H1 (cell line): Measurements from ENCODE around the gene SERPINH1. TPM values are rescaled to one million over a fixed set of nuclear protein-coding genes. Genes with fewer than 3 reads are reported as not detected.

Source experiments
- CTCF ChIA-PET: fragments of 300-600 bp; sonication (Branson Sonifier 250); formaldehyde crosslinking; loops from one replicate; lab custom pipeline; 2021; ENCODE audit not compliant: partially characterized antibody; lab: Charles Lee
- POLR2A ChIA-PET: fragments of 300-600 bp; sonication (Branson Sonifier 250); formaldehyde crosslinking; loops from one replicate; lab custom pipeline; 2021; ENCODE audit warnings: inconsistent platforms; ENCODE audit not compliant: partially characterized antibody; lab: Charles Lee
- DNase-seq, 2 experiments: peaks; one replicate each; pipeline versions ENCODE4 v3.0.0 to v3.0.0-alpha.2; 2010 to 2022; ENCODE audit warnings: low spot score in 2 of 2, low read depth in 1 of 2, mixed read lengths in 1 of 2
- FAIRE-seq: peaks from 2 replicates; lab custom pipeline; 2011; peaks lifted over from hg19 to GRCh38; lab: Jason Lieb, UNC
- H2AFZ ChIP-seq: 2 replicates; pipeline ENCODE4 v1.8.1; 2012; ENCODE audit warnings: low read length, inconsistent platforms
- H2AK5ac ChIP-seq: 2 replicates; pipeline ENCODE4 v1.6.1; 2013; ENCODE audit warnings: low read depth, low read length
- H2BK120ac ChIP-seq: replicated peaks from 2 replicates; pipeline ENCODE3; 2013; ENCODE audit warnings: low read depth, low read length, inconsistent platforms
- H2BK12ac ChIP-seq: 2 replicates; pipeline ENCODE4 v1.6.1; 2013; ENCODE audit warnings: low read depth, low read length
- H2BK15ac ChIP-seq: 2 replicates; pipeline ENCODE4 v1.6.1; 2013; ENCODE audit warnings: low read length
- H2BK20ac ChIP-seq: 2 replicates; pipeline ENCODE4 v1.6.1; 2013; ENCODE audit warnings: low read length
- H2BK5ac ChIP-seq: 2 replicates; pipeline ENCODE4 v1.6.1; 2013; ENCODE audit warnings: low read depth, low read length
- H3K14ac ChIP-seq: 2 replicates; pipeline ENCODE4 v1.6.1; 2013; ENCODE audit warnings: inconsistent platforms; ENCODE audit not compliant: insufficient read length
- H3K18ac ChIP-seq: 2 replicates; pipeline ENCODE4 v1.6.1; 2013; ENCODE audit warnings: low read length; ENCODE audit errors: extremely low read depth
- H3K23ac ChIP-seq: 2 replicates; pipeline ENCODE4 v1.6.1; 2013; ENCODE audit warnings: inconsistent platforms; ENCODE audit not compliant: insufficient read length
- H3K23me2 ChIP-seq: 2 replicates; pipeline ENCODE4 v1.6.1; 2013; ENCODE audit warnings: low read depth, low read length
- H3K27ac ChIP-seq: 2 replicates; pipeline ENCODE4 v1.6.1; 2011; ENCODE audit warnings: low read depth, low read length, inconsistent platforms
- H3K27me3 ChIP-seq, 4 experiments: replicated peaks in 1 of 4; 1 replicate in 1 of 4; 2 replicates in 3 of 4; pipeline versions ENCODE4 v1.6.1 to v1.8.1; 2011 to 2013; ENCODE audit warnings: low read length in 3 of 4, mild to moderate bottlenecking in 3 of 4, inconsistent platforms in 2 of 4, mixed read lengths in 2 of 4, moderate library complexity in 1 of 4; ENCODE audit not compliant: control insufficient read depth in 3 of 4, insufficient read depth in 3 of 4; ENCODE audit errors: extremely low read depth in 1 of 4
- H3K36me3 ChIP-seq, 4 experiments: 2 replicates each; pipeline versions ENCODE4 v1.6.1 to v1.8.1; 2011 to 2013; ENCODE audit warnings: mild to moderate bottlenecking in 4 of 4, low read length in 3 of 4, moderate library complexity in 2 of 4, control low read depth in 1 of 4, inconsistent platforms in 1 of 4; ENCODE audit not compliant: insufficient read depth in 4 of 4, control insufficient read depth in 2 of 4
- H3K4ac ChIP-seq: replicated peaks from 2 replicates; pipeline ENCODE3; 2013; ENCODE audit warnings: low read length, low read depth, mixed read lengths, inconsistent platforms; ENCODE audit not compliant: insufficient read length
- H3K4me1 ChIP-seq, 4 experiments: replicated peaks in 1 of 4; 1 replicate in 1 of 4; 2 replicates in 3 of 4; pipeline versions ENCODE4 v1.6.1 to v1.8.1; 2011 to 2013; ENCODE audit warnings: low read length in 3 of 4, inconsistent platforms in 2 of 4, mixed read lengths in 1 of 4; ENCODE audit not compliant: insufficient read depth in 4 of 4, control insufficient read depth in 3 of 4
- H3K4me2 ChIP-seq, 2 experiments: 2 replicates each; pipeline versions ENCODE4 v1.6.1 to v1.8.1; 2011 to 2013; ENCODE audit warnings: low read depth in 2 of 2, low read length in 2 of 2, control low read depth in 1 of 2, inconsistent platforms in 1 of 2, mild to moderate bottlenecking in 1 of 2; ENCODE audit not compliant: insufficient read depth in 1 of 2
- H3K4me3 ChIP-seq, 4 experiments: fragments of 200-600, 300-600 bp in 1 of 4; sonication (generic), shearing (Covaris generic), sonication (Bioruptor Twin) in 1 of 4; 2 replicates each; pipeline versions ENCODE4 v1.5.1 to v1.8.1; 2011 to 2016; ENCODE audit warnings: low read length in 4 of 4, low read depth in 3 of 4, control low read depth in 2 of 4, inconsistent platforms in 2 of 4, mild to moderate bottlenecking in 2 of 4, mixed read lengths in 1 of 4, moderate library complexity in 1 of 4; ENCODE audit not compliant: insufficient read depth in 2 of 4; ENCODE audit errors: extremely low read depth in 1 of 4
- H3K56ac ChIP-seq: replicated peaks from 2 replicates; pipeline ENCODE3; 2013; ENCODE audit warnings: low read depth, mild to moderate bottlenecking, mixed read lengths, low read length, inconsistent platforms; ENCODE audit not compliant: insufficient read length
- H3K79me1 ChIP-seq: 2 replicates; pipeline ENCODE4 v1.6.1; 2013; ENCODE audit warnings: low read depth, low read length, control low read depth
- H3K79me2 ChIP-seq, 2 experiments: 2 replicates each; pipeline versions ENCODE4 v1.6.1 to v1.8.1; 2012 to 2013; ENCODE audit warnings: low read length in 2 of 2, mild to moderate bottlenecking in 2 of 2, inconsistent platforms in 1 of 2; ENCODE audit not compliant: insufficient read depth in 2 of 2, control insufficient read depth in 1 of 2
- H3K9ac ChIP-seq, 4 experiments: replicated peaks in 1 of 4; 1 replicate in 1 of 4; 2 replicates in 3 of 4; pipeline versions ENCODE4 v1.6.1 to v1.8.1; 2011 to 2013; ENCODE audit warnings: low read depth in 3 of 4, low read length in 3 of 4, control low read depth in 2 of 4, mild to moderate bottlenecking in 2 of 4, moderate library complexity in 2 of 4, inconsistent platforms in 1 of 4; ENCODE audit errors: extremely low read depth in 1 of 4
- H3K9me3 ChIP-seq, 2 experiments: 2 replicates each; pipeline versions ENCODE4 v1.6.1 to v1.8.1; 2012 to 2013; ENCODE audit warnings: mild to moderate bottlenecking in 2 of 2, moderate library complexity in 2 of 2, control low read depth in 1 of 2, inconsistent platforms in 1 of 2, low read depth in 1 of 2, low read length in 1 of 2, mixed read lengths in 1 of 2; ENCODE audit not compliant: insufficient read depth in 2 of 2
- H4K20me1 ChIP-seq, 2 experiments: replicated peaks in 1 of 2; 2 replicates each; pipeline versions ENCODE3 to v1.8.1; 2011 to 2013; ENCODE audit warnings: inconsistent platforms in 2 of 2, low read length in 2 of 2, mild to moderate bottlenecking in 1 of 2; ENCODE audit not compliant: insufficient read depth in 2 of 2, control insufficient read depth in 1 of 2
- H4K5ac ChIP-seq: 2 replicates; pipeline ENCODE4 v1.6.1; 2013; ENCODE audit warnings: low read length, low read depth, mixed read lengths, inconsistent platforms; ENCODE audit not compliant: insufficient read length
- H4K8ac ChIP-seq: 2 replicates; pipeline ENCODE4 v1.8.0; 2013; ENCODE audit warnings: mild to moderate bottlenecking, moderate library complexity, low read length, inconsistent platforms; ENCODE audit not compliant: insufficient read depth; ENCODE audit errors: extremely low read depth
- H4K91ac ChIP-seq: replicated peaks from 2 replicates; pipeline ENCODE3; 2013; ENCODE audit warnings: low read length, mixed read lengths, inconsistent platforms; ENCODE audit not compliant: insufficient read length
- CBX5 ChIP-seq: fragments of 300-800, 300-1000 bp; sonication (generic); IDR thresholded peaks from 2 replicates; pipeline ENCODE4 v1.7.1; 2016; ENCODE audit warnings: antibody characterized with exemption, low read length, low read depth
- WGBS, 2 experiments: shearing (Covaris generic) in 1 of 2; methylation state at CpG; one replicate each; pipeline versions ENCODE4 v1.1.6 to v1.1.7; 2013 to 2015; ENCODE audit warnings: low lambda C conversion rate in 2 of 2, mixed read lengths in 2 of 2, inconsistent platforms in 1 of 2, low coverage in 1 of 2, missing lambda C conversion rate in 1 of 2; ENCODE audit not compliant: insufficient replicate concordance in 2 of 2, insufficient coverage in 1 of 2, insufficient read length in 1 of 2; ENCODE audit errors: extremely low coverage in 1 of 2, missing lambda C conversion rate in 1 of 2; 5-methylcytosine and 5-hydroxymethylcytosine counted together
- polyA plus RNA-seq, 7 experiments: library from polyadenylated mRNA; depleted of rRNA in 3 of 7; stranded (reverse) in 5 of 7; unstranded in 2 of 7; fragments of >200 nt in 5 of 7; fragments of 200-250 nt in 2 of 7; gene quantifications; 1 replicate in 5 of 7; 2 replicates in 1 of 7; 4 replicates in 1 of 7; pipeline versions ENCODE4 v1.2.1 to v1.2.3, GENCODE V29; 2011 to 2013; ENCODE audit warnings: missing spikeins in 2 of 7, mixed read lengths in 2 of 7
- total RNA-seq: library from RNA; stranded (reverse); fragmentation: NEBNext Ultra II Directional; extraction: Animal tissue kit (Norgen Biotek cat#: 25700); gene quantifications from 2 replicates; pipeline ENCODE4 v1.2.1, GENCODE V29; 2021

The SERPINH1 gene
- total and polyA plus RNA-seq, 2 of the 8 experiments (the other 6 are each of a cell fraction or from before 2014, with no cell fraction given): 420 to 621 TPM

- no peaks in the 10 kb centered on the region for H3K79me2 ChIP-seq
- no peak overlapping the region for H3K23ac ChIP-seq
- peaks cover 14 to 33% (median 19%) of the 10 kb centered on the region in 4 experiments; a peak in 6 of 7 replicates for H3K27me3 ChIP-seq
- no peak overlapping the region for H4K91ac ChIP-seq
- peak overlapping the region; percentile 75; the same call in 1 of the 2 replicates for H2BK5ac ChIP-seq
- H2BK12ac ChIP-seq: no peak overlapping the region
- H3K18ac ChIP-seq: peak overlapping the region; percentile 90
- ChIA-PET POLR2A (interaction anchor here (1.0 to 2.3 kb wide), 10 partner anchors 11 to 126 kb away, joined by 3 to 9 read pairs (median 4); partner anchors contain the start of gene RPS3), CTCF (interaction anchor here (1.0 to 27.2 kb wide), 9 partner anchors 10 to 96 kb away, joined by 3 to 603 read pairs (median 5); no protein-coding TSS in a partner anchor)
- peak overlapping the region; percentile 47 to 77 (median 76) for H3K4me3 ChIP-seq
- peak overlapping the region; percentile 87; the same call in 1 of the 2 replicates for H2AFZ ChIP-seq
- H4K5ac ChIP-seq: no peak overlapping the region
- H3K27ac ChIP-seq: no peak overlapping the region
- no peaks in the 10 kb centered on the region; the same call in 1 of the 2 replicates for H3K79me1 ChIP-seq
- H3K23me2 ChIP-seq: peaks cover 9% of the 10 kb centered on the region; the same call in 1 of the 2 replicates
- WGBS, 2 experiments: 3% methylated on average over 8 of the region's 21 CpGs; no CpG with 5 or more reads in 1 of the 2 experiments
- H3K36me3 ChIP-seq: no peaks in the 10 kb centered on the region
- H2AK5ac ChIP-seq: no peak overlapping the region
- H3K56ac ChIP-seq: no peak overlapping the region
- peaks cover 0 to 7% (median 1%) of the 10 kb centered on the region in 4 experiments; a peak in 3 of 7 replicates for H3K4me1 ChIP-seq
- no peaks in the 10 kb centered on the region for H3K9me3 ChIP-seq
- peak overlapping the region; percentile 50 to 95 for H3K4me2 ChIP-seq
- peak overlapping the region; percentile 87; the same call in 1 of the 2 replicates for H4K8ac ChIP-seq
- H3K9ac ChIP-seq: peak overlapping the region in 3 of 4 experiments; percentile 22 to 31 (median 26); a peak in 5 of 7 replicates
- no peak for FAIRE-seq
- DNase-seq: no peak
- no peak overlapping the region for H2BK20ac ChIP-seq
- no peaks in the 10 kb centered on the region for H4K20me1 ChIP-seq
- no peak for TF ChIP-seq CBX5
- H2BK15ac ChIP-seq: no peak overlapping the region
- no peak overlapping the region for H3K14ac ChIP-seq
- no peak overlapping the region for H3K4ac ChIP-seq
- no peak overlapping the region for H2BK120ac ChIP-seq
Observed at GRCh38 chr11:75526192-75526541, 35.9 kb upstream of the SERPINH1 start.
